ENCODE data around the gene SORCS2. TPM values are rescaled to one million over a fixed set of nuclear protein-coding genes. Genes with fewer than 3 reads are reported as not detected.

The SORCS2 gene
- total RNA-seq, 4 donors from 2014 or later: 0.26 to 17.1 (median 2.9) TPM

DNA sequence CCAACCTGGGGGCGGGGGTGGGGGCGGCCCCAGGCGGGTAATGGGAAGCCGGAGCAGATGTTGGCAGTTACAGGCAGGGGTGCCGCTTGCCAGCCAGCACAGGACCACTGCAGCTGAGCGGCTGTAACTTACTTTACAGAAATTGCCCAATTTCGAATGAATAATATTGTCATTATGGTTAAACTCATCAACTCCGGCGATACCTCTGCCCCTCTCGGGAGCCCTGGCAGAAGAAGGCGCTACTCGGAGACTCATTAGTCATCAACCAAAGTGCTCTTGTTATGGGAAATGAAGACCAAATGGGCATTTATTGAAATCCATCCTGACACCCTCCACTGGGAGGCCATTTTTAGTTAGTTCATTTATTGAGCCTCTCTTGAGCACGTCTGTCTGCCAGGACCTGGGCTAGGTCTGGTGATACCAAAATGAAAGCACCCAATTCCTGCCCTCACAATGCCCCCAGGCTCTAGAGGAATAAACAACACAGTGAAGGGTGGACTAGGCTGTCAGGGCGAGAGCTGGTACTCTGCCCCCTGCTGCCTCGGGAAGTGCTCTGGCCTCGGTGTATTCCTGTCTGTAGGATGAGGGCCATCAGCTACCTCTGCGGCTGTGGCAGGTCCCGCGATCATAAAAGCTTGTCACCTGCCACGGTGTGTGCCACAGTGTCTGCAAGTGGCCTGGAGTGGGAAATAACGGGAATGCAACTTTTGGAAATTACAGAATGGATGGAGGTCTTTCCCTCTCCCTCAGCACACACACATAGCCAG is 401.5 kb downstream of the SORCS2 start:
- no peaks in the 10 kb centered on the region for H3K9me3 ChIP-seq
- H3K36me3 ChIP-seq: no peaks in the 10 kb centered on the region
- no peak overlapping the region for H3K27ac ChIP-seq
- H3K4me1 ChIP-seq: no peaks in the 10 kb centered on the region
- H3K4me3 ChIP-seq: no peak overlapping the region
- DNase-seq: no peak
- H3K27me3 ChIP-seq: no peaks in the 10 kb centered on the region
- TF ChIP-seq CTCF (IDR thresholded peaks at IDR 0.05) (no peak), POLR2A (IDR thresholded peaks at IDR 0.05) (no peak)
- intact Hi-C loops (cut with DNase I; ENCODE audit: low total_unique reads): no loop called here

DNA sequence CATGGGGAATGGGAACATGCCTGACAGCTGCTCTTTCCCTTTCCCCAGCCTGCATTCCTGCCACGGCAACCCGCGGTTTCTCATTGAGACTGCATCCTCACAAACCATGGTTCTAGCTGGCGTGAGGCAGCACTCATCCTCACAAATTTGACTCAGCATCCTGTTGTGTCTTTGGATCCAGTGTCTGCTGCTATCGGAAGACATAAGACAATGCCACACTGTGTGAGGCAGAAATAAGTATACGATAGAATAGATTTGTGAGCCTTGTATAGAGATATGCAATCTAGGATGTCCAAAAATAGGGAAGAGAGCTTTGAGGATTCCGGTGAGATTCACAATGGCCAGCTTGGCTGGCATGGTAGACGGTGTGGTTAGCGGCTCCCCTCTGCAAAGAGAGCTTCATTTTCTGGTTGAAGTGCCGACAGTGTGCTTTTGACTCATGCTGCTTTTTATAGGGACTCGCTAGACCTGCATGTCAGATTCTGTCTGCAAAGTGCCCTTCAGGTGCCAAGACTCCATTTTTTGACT is 403.7 kb downstream of the SORCS2 start:
- Histone ChIP-seq H3K4me1 (no peaks in the 10 kb centered on the region), H3K9me3 (no peaks in the 10 kb centered on the region), H3K4me3 (no peak overlapping the region), H3K27ac (no peak overlapping the region), H3K27me3 (no peaks in the 10 kb centered on the region), H3K36me3 (no peaks in the 10 kb centered on the region)
- no peak for DNase-seq
- intact Hi-C loops (cut with DNase I; ENCODE audit: low total_unique reads): no loop called here
- TF ChIP-seq POLR2A (IDR thresholded peaks at IDR 0.05): no peak
- no peak for TF ChIP-seq CTCF (IDR thresholded peaks at IDR 0.05)

DNA sequence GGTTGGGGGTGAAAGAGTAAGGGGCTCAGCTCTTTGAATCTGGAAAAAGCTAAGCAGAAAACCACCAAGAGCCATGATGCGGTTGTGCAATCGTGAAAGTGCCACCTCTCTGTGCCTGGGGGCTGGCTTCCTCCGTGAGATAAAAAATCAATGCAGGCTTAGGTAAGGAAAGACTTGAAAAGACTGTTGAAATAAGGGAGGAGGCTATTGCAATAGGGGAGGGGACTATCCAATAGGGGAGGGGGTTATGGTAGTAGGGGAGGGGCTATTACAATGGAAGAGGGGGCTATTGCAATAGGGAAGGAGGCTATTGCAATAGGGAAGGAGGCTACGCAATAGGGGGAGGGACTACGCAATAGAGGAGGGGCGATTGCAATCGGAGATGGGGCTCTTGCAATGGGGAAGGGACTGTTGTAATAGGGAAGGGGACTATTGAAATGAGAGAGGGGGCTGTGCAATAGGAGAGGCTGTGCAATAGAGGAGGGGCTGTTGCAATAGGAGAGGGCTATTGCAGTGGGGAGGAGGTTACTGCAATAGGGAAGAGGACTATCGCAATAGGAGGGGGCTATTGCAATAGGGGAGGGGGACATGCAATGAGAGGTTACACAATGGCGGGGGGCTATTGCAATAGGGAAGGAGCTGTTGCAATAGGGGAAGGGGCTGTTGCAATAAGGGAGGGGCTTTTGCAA is 404.7 kb downstream of the SORCS2 start:
- TF ChIP-seq POLR2A (IDR thresholded peaks at IDR 0.05) (no peak), CTCF (IDR thresholded peaks at IDR 0.05) (no peak)
- intact Hi-C loops (cut with DNase I; ENCODE audit: low total_unique reads): no loop called here

DNA sequence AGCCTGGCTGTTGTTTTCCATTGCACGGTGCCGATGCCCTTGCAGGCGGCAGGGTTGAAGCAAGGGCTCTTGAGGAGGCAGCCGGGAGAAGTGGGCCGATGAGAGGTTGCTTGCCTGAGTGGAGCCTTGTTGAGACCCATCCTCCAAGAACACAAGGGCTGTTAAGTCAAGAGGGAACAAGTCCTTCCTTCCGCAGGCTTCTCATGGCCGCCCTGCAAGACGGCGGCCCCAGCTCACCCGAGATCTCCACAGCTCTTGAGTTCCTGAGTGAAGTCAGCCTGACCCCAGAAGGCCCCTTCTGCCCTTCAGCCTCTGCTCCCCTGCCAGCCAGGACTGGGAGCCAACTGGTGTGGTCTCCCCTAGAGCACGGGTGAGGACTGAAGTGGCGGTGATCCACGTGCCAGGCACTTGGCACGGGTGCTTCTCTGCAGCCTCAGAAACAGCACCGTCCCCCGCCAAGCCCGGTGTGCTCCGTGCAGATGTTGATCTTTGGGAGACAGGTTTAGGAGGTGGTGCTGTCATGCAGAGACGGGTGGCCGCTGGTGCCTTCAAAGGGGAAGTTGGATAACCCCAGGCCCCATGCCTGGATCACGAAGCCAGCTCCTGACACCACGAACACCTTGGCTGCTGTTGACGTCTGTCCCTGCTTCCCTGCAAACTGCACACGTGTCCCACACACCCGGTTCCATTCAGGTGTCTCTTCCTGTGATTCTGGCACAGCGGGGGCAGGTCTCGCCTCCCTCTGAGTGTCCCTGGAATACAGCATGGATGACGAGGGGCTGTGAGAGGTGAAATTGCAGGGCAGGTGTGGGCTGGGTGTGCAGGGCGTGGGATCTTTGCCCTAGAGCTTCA is 406.8 kb downstream of the SORCS2 start:
- DNase-seq: no peak
- no peaks in the 10 kb centered on the region for H3K9me3 ChIP-seq
- no peaks in the 10 kb centered on the region for H3K27me3 ChIP-seq
- H3K4me1 ChIP-seq: no peaks in the 10 kb centered on the region
- no peak overlapping the region for H3K27ac ChIP-seq
- H3K4me3 ChIP-seq: no peak overlapping the region
- no peaks in the 10 kb centered on the region for H3K36me3 ChIP-seq
- intact Hi-C loops (cut with DNase I; ENCODE audit: low total_unique reads): no loop called here
- TF ChIP-seq POLR2A (IDR thresholded peaks at IDR 0.05) (no peak), CTCF (IDR thresholded peaks at IDR 0.05) (no peak)

More for the DNA sequence above, 404.7 kb downstream of the SORCS2 start:
- no peaks in the 10 kb centered on the region for H3K4me1 ChIP-seq
- no peaks in the 10 kb centered on the region for H3K27me3 ChIP-seq
- no peak overlapping the region for H3K4me3 ChIP-seq
- DNase-seq: no peak
- no peaks in the 10 kb centered on the region for H3K36me3 ChIP-seq
- no peak overlapping the region for H3K27ac ChIP-seq
- no peaks in the 10 kb centered on the region for H3K9me3 ChIP-seq

Data from uterus (tissue), 4 donors.